Naive thymus-derived CD8-positive, alpha-beta T cell (primary cell): ENCODE results near the gene SSC5D. TPM values are rescaled to one million over a fixed set of nuclear protein-coding genes. Genes with fewer than 3 reads are reported as not detected.

Source experiments
- ATAC-seq, 2 donors: fragments of 150-1000 bp; cut with Tn5 transposase in 1 of 2; sonication (Bioruptor Pico), chemical (Tn5 transposase) in 1 of 2; 1 replicate in 1 of 2; 2 replicates in 1 of 2; pipeline ENCODE4 v1.10.0; 2021; ENCODE audit warnings: mild to moderate bottlenecking in 2 of 2, moderate library complexity in 2 of 2
- POLR2A ChIA-PET: fragments of 350-600 bp; sonication (Branson Sonifier 250); formaldehyde crosslinking; loops from one replicate; lab custom pipeline; 2021; ENCODE audit warnings: antibody characterized with exemption; lab: Charles Lee
- DNase-seq, 10 donors: peaks; one replicate each; pipeline versions ENCODE4 v3.0.0 to v3.0.0-alpha.2; 2020 to 2022
- H3K27ac Mint-ChIP-seq, 10 donors: one replicate each; pipeline ENCODE4 v1.8.0; 2020 to 2022; ENCODE audit warnings: mild to moderate bottlenecking in 10 of 10, mixed read lengths in 10 of 10, moderate library complexity in 4 of 10, inconsistent platforms in 1 of 10
- H3K27me3 Mint-ChIP-seq, 5 donors: one replicate each; pipeline ENCODE4 v1.8.0; 2021 to 2022; ENCODE audit warnings: mixed read lengths in 5 of 5
- H3K36me3 Mint-ChIP-seq, 3 donors: one replicate each; pipeline ENCODE4 v1.8.0; 2020 to 2022; ENCODE audit warnings: mixed read lengths in 3 of 3, mild to moderate bottlenecking in 2 of 3, inconsistent platforms in 1 of 3
- H3K4me1 Mint-ChIP-seq, 4 donors: one replicate each; pipeline ENCODE4 v1.8.0; 2021 to 2022; ENCODE audit warnings: mixed read lengths in 4 of 4
- H3K4me3 Mint-ChIP-seq, 10 donors: one replicate each; pipeline ENCODE4 v1.8.0; 2020 to 2022; ENCODE audit warnings: mild to moderate bottlenecking in 10 of 10, mixed read lengths in 10 of 10, moderate library complexity in 6 of 10, inconsistent platforms in 1 of 10
- H3K9me3 Mint-ChIP-seq, 9 donors: one replicate each; pipeline ENCODE4 v1.8.0; 2020 to 2022; ENCODE audit warnings: mixed read lengths in 9 of 9, mild to moderate bottlenecking in 3 of 9, inconsistent platforms in 1 of 9, moderate library complexity in 1 of 9
- polyA plus RNA-seq, 3 donors: library from polyadenylated mRNA; unstranded; fragments of 300-500 nt; fragmentation: Illumina TruSeq; gene quantifications; one replicate each; pipeline ENCODE4 v1.2.3, GENCODE V29; 2021
- total RNA-seq, 8 experiments: library from RNA in 2 of 8; stranded (reverse) in 2 of 8; gene quantifications; one replicate each; pipeline ENCODE4 v1.2.3 and lab custom pipeline; 2021 to 2026

Gene SSC5D
- total RNA-seq, result 1 to 10 TPM; 1.3 to 1.4 TPM
- under 1 TPM in 2 of 3 donors, not detected in 1; 0.02 to 0.11 TPM for polyA plus RNA-seq
- 0.26 to 0.98 (median 0.38) reads per million in 6 experiments for total RNA-seq (lab: John Stamatoyannopoulos, UW)

DNA sequence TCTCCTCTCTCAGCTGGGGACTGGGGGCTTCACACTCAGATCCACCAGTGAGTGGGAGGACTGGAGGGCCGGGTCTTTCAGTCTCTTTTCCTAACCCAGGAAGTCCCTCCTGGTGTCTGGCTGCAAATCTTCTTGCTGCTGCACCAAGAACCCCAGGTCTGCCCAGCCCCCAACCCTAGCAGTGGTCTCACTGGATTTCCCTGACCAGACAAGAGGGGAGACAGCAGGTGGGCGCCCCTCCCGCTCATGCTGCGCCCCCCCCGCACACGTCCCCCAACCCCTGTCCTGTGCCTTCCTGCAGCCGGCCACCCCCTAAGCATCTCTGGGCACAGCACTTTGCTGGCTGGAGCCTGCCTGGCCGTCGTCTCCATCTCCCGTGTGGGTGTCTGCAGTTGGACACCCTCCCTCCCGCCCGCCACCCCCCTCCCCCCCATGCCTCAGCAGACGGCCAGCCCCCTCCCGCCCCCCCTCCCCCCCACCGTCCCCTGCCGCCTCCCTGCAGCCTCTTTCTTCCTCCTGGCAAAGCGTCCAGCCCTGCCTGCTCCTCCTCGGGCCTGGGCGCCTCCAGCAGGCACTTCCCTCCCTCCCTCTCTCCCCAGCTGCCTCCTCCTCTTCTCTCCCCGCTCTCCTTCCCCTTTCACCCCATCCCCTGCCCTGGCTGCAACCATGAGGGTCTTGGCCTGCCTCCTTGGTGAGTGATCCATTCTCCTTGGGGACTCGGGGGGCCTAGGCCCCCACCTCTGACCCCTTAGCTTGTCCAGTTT, at the start of gene SSC5D:
Gene SSC5D (plus strand): TSS at position 513 of the 764 bp plus-strand sequence. CDS start 154 bp downstream, at position 667.
- Mint-ChIP-seq H3K9me3 (peaks cover 0 to 1% (median 0%) of the 10 kb centered on the region in 9 donors), H3K4me1 (peaks cover 5 to 16% (median 13%) of the 10 kb centered on the region in 4 donors), H3K36me3 (no peaks in the 10 kb centered on the region), H3K27me3 (peaks cover 0 to 12% (median 4%) of the 10 kb centered on the region in 5 donors), H3K4me3 (peak within 1 kb of the TSS in 4 of 10 donors; percentile 11 to 71 (median 28)), H3K27ac (peak within 1 kb of the TSS in 8 of 10 donors; percentile 24 to 88 (median 76))
- POLR2A ChIA-PET, result interaction anchor here (1.1 to 1.7 kb wide), 2 partner anchors 11 to 13 kb away, joined by 3 to 4 read pairs; no protein-coding TSS in a partner anchor
- DNase-seq, result no peak
- no peak for ATAC-seq

DNA sequence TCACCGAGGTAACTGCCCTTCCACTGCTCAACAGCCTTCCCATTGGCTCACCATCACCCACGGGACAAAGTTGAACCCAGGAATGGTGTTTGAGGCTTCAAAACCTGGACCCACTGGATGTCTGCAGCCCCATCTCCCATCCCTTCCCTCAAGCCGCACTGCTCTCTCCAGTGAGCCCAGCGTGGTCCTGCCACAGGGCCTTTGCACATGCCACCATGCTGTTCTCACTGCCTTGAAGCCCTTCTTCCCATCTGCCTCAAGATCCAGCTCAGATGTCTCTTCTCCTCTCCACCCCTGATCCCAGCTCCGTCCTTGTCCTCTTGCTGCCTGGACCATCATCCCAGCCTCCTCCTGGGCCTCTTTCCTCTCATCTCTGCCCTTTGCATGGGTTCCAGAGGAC, 49.2 kb upstream of the SSC5D start:
- POLR2A ChIA-PET, result no interaction called here
- H3K4me3 Mint-ChIP-seq, result no peak overlapping the region
- peaks cover 0 to 14% (median 5%) of the 10 kb centered on the region in 3 donors for H3K36me3 Mint-ChIP-seq
- peaks cover 36 to 74% (median 55%) of the 10 kb centered on the region in 5 donors for H3K27me3 Mint-ChIP-seq
- H3K4me1 Mint-ChIP-seq, result peaks cover 19 to 28% (median 22%) of the 10 kb centered on the region in 4 donors
- H3K27ac Mint-ChIP-seq, result peak overlapping the region in 1 of 10 donors; percentile 35
- DNase-seq (no peak), ATAC-seq (no peak)
- H3K9me3 Mint-ChIP-seq, result peaks cover 0 to 5% (median 0%) of the 10 kb centered on the region in 9 donors

DNA sequence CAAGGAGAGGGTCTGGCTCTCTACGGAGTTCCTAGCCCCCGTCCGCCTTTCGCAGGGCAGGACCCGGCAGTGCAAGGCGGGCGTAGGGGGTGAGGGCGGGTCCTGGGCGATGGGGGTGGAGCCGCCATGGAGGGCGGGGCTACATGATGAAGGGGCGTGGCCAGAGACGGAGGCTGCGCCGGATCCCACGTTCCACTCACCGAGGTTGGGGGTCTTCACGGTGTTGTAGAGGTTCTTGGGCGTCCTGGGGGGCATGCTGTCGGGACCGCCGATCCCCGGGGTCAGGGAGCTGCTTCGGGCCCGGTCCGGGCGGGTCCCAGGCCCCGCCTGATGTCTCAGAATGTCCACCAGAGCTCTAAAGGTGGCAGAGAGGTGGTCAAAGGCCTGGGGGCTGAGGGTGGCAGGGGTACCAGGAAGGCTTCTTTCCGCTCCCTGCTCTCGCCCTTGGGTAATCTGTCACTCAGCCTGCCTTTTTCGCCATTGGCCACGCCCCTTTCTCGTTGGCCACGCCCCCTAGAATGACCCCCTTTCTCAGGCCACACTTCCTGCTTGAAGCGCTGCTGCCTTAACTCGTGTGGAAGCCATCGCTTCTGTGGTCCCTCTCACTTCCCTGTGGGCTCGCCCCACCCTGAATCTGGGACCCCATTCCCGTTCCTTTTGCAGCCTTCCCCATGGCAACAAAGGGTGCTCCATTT, 47.7 kb upstream of the SSC5D start:
- Mint-ChIP-seq H3K9me3 (peaks cover 0 to 5% (median 0%) of the 10 kb centered on the region in 9 donors), H3K36me3 (peaks cover 0 to 15% (median 5%) of the 10 kb centered on the region in 3 donors), H3K4me1 (peaks cover 19 to 28% (median 23%) of the 10 kb centered on the region in 4 donors), H3K27me3 (peaks cover 46 to 87% (median 64%) of the 10 kb centered on the region in 5 donors), H3K27ac (peak overlapping the region in 1 of 10 donors; percentile 63), H3K4me3 (peak overlapping the region in 9 of 10 donors; percentile 1 to 72 (median 59))
- peak in 1 of 2 donors; percentile 49 for ATAC-seq
- POLR2A ChIA-PET, result no interaction called here
- no peak for DNase-seq

DNA sequence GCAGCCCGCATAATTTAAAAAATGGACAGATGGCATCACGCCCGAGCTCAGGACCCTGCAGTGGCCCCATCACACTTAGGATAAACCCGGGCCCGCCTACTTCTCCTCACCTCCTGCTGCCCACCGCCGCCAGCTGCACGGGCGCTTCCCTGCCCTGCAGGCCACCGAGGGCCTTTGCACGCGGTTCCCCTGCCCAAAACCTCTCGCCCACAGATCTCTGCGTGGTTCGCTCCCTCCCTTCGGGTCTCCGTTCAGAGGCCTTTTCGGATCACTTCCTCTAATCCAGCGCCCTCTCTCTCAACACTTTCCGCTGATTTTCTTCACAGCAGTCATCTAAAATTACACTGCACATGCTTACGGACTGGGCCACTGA, 46.9 kb upstream of the SSC5D start:
- DNase-seq, result no peak
- Mint-ChIP-seq H3K27me3 (peaks cover 49 to 86% (median 64%) of the 10 kb centered on the region in 5 donors), H3K27ac (peak overlapping the region in 2 of 10 donors; percentile 26 to 63), H3K9me3 (peaks cover 0 to 5% (median 0%) of the 10 kb centered on the region in 9 donors), H3K36me3 (peaks cover 0 to 15% (median 5%) of the 10 kb centered on the region in 3 donors), H3K4me3 (peak overlapping the region in 9 of 10 donors; percentile 3 to 72 (median 57)), H3K4me1 (peaks cover 19 to 28% (median 23%) of the 10 kb centered on the region in 4 donors)
- ATAC-seq, result peak in 1 of 2 donors; percentile 26
- POLR2A ChIA-PET, result no interaction called here

DNA sequence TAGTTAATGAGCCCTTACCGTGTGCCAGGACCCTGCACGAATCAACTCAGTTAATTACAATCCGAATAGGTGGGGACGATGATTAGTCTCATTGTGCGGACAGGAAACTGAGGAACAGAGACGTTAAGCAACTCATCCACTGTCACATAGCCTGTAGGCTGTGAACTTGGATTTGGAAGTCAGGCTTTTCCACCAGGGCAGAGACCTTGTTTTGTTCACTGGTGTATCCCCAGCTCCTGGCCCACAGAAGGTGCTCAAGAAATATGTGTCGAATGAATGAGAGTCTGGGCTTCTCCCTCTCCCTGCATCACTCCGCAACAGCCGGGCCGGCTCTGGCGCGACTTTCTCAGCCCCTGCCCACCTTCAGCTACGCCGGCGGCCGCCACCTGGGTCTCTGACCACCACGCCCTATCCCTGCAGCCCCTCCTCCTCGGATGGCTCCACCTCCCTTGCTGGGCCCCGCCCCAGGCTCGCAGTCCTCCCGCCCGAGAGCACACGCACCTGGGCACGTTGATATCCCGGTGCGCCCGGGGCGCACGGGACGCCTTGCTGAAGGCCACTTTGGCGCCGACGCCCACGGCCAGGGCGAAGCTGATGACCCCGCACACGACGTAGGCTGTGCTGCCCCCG, 46.4 kb upstream of the SSC5D start:
- Mint-ChIP-seq H3K36me3 (peaks cover 0 to 15% (median 5%) of the 10 kb centered on the region in 3 donors), H3K27me3 (peaks cover 45 to 82% (median 61%) of the 10 kb centered on the region in 5 donors), H3K27ac (peak overlapping the region in 1 of 10 donors; percentile 60), H3K4me3 (peak overlapping the region; percentile 3 to 72 (median 46)), H3K9me3 (peaks cover 0 to 5% (median 0%) of the 10 kb centered on the region in 9 donors), H3K4me1 (peaks cover 19 to 28% (median 23%) of the 10 kb centered on the region in 4 donors)
- POLR2A ChIA-PET, result no interaction called here
- peak; percentile 22 to 24 for ATAC-seq
- no peak for DNase-seq

DNA sequence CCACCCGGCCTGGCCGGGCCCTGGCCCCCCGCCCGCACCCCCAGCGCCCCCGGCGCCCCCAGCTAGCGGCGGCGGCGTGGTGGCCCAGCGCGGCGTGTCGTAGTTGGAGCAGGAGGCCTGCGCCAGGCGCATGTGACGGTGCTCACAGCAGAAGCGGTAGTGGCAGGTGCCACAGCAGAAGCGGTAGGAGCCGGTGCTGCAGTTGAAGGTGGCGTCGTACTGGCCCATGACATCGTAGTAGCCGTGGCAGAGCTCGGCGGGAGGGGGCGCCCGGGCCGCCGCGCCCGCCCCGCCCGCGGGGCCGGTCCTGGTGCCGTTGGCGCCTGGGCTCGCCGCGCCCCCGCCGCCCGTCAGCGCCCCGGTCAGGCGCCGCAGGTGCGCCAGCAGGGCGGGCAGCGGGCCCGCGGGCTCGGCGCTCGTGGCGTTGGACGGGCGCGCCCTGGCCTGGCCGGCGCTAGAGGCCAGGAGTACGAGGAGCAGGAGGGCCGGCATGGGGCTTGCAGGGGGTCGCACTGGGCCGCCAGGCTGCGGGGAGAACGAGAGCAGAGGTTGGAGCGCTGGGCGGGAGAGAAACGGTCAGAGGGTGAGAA, 45.8 kb upstream of the SSC5D start:
- Mint-ChIP-seq H3K27me3 (peaks cover 41 to 75% (median 54%) of the 10 kb centered on the region in 5 donors), H3K9me3 (peaks cover 0 to 5% (median 0%) of the 10 kb centered on the region in 9 donors), H3K4me3 (peak overlapping the region in 3 of 10 donors; percentile 19 to 59 (median 40)), H3K36me3 (peaks cover 0 to 13% (median 5%) of the 10 kb centered on the region in 3 donors), H3K27ac (no peak overlapping the region), H3K4me1 (peaks cover 17 to 28% (median 23%) of the 10 kb centered on the region in 4 donors)
- no peak for DNase-seq
- peak; percentile 61 to 67 for ATAC-seq
- POLR2A ChIA-PET, result no interaction called here

DNA sequence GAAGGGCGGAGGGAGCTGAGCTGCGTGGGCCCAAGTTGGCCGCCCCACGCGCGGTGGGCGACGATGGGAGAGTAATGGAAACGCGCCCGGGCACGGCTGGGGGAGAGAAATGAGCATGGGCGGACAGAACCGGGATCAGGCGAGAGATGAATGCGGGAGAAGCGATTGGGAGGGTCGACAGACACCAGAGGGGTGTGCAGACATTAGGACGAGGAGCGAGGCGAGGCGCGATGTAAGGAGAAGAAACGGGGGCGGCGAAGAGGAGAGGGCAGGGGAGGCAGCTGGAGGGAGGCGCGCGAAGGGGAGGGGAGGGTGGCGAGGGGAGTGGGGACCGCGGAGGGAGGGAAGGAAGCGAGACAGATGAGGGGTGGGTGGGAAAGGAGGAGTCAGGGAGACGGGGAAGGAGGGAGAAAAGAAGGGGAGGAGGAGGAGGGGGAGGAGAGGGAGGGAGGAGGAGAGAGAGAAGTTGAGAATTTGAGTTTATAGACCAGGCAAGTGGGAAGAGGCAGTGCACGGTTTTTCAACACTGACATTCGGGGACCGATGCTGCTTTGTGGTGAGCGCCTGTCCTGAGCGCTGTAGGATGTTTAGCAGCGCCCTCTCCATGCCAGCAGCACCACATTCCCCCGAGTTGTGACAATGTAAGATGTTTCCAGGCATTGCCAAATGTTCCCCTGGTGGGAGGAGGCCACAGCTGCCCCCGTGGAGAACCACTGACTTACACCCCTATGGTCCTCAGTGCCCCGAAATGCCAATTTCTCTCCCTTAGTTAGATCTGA, 45.0 kb upstream of the SSC5D start, which contains the start of gene SHISA7:
Gene SHISA7 (minus strand): TSS at position 256 of the 779 bp plus-strand sequence. CDS start 437 bp downstream, outside the sequence.
- Mint-ChIP-seq H3K4me1 (peaks cover 17 to 28% (median 23%) of the 10 kb centered on the region in 4 donors), H3K4me3 (peak within 1 kb of the TSS in 8 of 10 donors; percentile 10 to 59 (median 45)), H3K36me3 (peaks cover 0 to 13% (median 5%) of the 10 kb centered on the region in 3 donors), H3K27ac (peak within 1 kb of the TSS in 2 of 10 donors; percentile 41 to 58), H3K9me3 (peaks cover 0 to 5% (median 0%) of the 10 kb centered on the region in 9 donors), H3K27me3 (peaks cover 41 to 69% (median 51%) of the 10 kb centered on the region in 5 donors)
- ATAC-seq, result peak in 1 of 2 donors; percentile 31
- POLR2A ChIA-PET, result no interaction called here
- DNase-seq, result no peak

DNA sequence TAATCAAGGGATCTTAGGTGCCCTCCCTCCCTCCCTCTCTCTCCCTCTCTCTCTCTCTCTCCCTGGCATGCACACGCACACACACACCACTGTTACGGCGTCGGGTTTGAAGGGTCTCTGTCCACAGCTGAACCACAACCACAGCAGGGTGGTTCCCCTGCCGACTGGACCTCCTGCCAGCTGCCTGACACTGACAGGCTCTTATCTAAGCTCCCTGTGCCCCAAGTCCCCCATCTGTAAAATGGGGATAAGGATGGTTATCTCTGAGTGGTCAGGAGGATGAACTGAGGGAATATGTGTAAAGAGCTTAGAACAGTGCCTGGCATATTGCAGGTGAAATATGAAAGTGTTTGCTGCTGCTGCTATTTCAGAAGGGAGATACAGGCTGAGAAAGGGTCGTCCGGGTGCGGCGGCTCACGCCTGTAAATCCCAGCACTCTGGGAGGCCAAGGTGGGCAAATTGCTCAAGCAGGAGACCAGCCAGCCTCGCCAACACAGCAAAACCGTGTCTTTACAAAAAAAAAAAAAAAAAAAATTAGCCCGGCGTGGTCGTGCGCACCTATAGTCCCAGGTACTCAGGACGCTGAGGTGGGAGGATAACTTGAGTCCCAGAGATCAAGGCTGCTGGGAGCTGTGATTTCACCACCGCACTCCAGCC, 44.3 kb upstream of the SSC5D start:
- peaks cover 17 to 28% (median 22%) of the 10 kb centered on the region in 4 donors for H3K4me1 Mint-ChIP-seq
- DNase-seq (no peak), ATAC-seq (no peak)
- H3K27me3 Mint-ChIP-seq, result peaks cover 41 to 62% (median 45%) of the 10 kb centered on the region in 5 donors
- peak overlapping the region in 4 of 10 donors; percentile 41 to 59 (median 48) for H3K4me3 Mint-ChIP-seq
- POLR2A ChIA-PET, result no interaction called here
- peaks cover 0 to 5% (median 0%) of the 10 kb centered on the region in 9 donors for H3K9me3 Mint-ChIP-seq
- peaks cover 0 to 12% (median 5%) of the 10 kb centered on the region in 3 donors for H3K36me3 Mint-ChIP-seq
- H3K27ac Mint-ChIP-seq, result peak overlapping the region in 2 of 10 donors; percentile 41 to 58

DNA sequence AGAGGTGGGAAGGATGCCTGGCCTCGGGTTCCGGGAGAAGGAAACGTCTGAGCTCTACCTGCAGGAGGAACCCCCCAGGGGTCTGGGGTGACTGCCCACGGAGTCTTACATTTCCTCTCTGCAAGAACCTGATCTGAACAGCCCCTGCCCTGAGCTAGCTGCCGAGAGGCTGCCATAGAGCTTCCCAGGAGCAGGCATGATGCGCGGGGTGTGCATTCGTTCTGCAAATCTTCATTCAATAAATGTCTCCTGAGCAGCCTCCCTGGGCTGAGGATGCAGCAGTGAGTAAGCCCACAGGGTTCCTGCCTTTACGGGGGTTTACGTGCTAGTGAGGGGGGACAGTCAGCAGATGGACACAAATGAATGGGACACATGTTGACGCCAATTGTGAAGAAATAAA, 43.6 kb upstream of the SSC5D start:
- peaks cover 34 to 55% (median 38%) of the 10 kb centered on the region in 5 donors for H3K27me3 Mint-ChIP-seq
- POLR2A ChIA-PET, result no interaction called here
- ATAC-seq, result no peak
- H3K4me3 Mint-ChIP-seq, result no peak overlapping the region
- DNase-seq, result no peak
- peaks cover 0 to 3% (median 0%) of the 10 kb centered on the region in 9 donors for H3K9me3 Mint-ChIP-seq
- H3K4me1 Mint-ChIP-seq, result peaks cover 15 to 28% (median 22%) of the 10 kb centered on the region in 4 donors
- peaks cover 0 to 7% (median 5%) of the 10 kb centered on the region in 3 donors for H3K36me3 Mint-ChIP-seq
- peak overlapping the region in 1 of 10 donors; percentile 9 for H3K27ac Mint-ChIP-seq

DNA sequence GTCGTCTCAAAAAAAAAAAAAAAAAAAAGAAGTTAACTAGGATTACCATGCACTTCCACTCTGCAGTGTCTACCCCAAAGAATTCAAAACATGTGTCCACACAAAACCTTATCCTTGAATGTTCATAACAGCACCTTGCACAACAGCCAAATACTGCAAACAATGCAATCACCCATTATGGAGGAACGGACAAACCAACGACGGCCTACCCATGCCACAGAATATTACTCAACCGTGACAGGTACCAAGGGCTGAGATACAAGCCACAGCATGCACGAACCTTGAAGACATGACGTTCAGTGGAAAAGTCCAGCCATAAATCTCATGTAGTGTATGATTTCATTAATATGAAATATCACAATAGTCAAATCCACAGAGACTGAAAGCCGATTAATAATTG, 42.2 kb upstream of the SSC5D start:
- H3K36me3 Mint-ChIP-seq, result peaks cover 0 to 8% (median 5%) of the 10 kb centered on the region in 3 donors

More for the DNA sequence above, 42.2 kb upstream of the SSC5D start:
- Mint-ChIP-seq H3K4me3 (no peak overlapping the region), H3K9me3 (peaks cover 0 to 3% (median 0%) of the 10 kb centered on the region in 9 donors), H3K27ac (no peak overlapping the region), H3K4me1 (peaks cover 14 to 32% (median 20%) of the 10 kb centered on the region in 4 donors), H3K27me3 (peaks cover 27 to 53% (median 35%) of the 10 kb centered on the region in 5 donors)
- POLR2A ChIA-PET, result interaction anchor here (0.6 to 0.7 kb wide), 3 partner anchors 210 to 275 kb away, joined by 3 to 4 read pairs (median 4); no protein-coding TSS in a partner anchor
- DNase-seq (no peak), ATAC-seq (no peak)
